K562 (cell line): ENCODE data around the gene COL15A1. TPM values are rescaled to one million over a fixed set of nuclear protein-coding genes. Genes with fewer than 3 reads are reported as not detected.

Experiments used
- ATAC-seq: fragments of 200-7000 bp; cut with Tn5 transposase; 3 replicates; pipeline ENCODE4 v1.9.1; 2020; ENCODE audit warnings: moderate library complexity
- BruUV-seq: library from RNA; stranded (reverse); fragments of 400-500 nt; replicated peaks from 2 replicates; lab custom pipeline; 2021; lab: Mats Ljungman, UMichigan
- CTCF ChIA-PET: fragments of 300-600 bp; formaldehyde crosslinking; extraction: SDS; loops from one replicate; lab custom pipeline; 2021; ENCODE audit warnings: low intra/inter-chr PET ratio; lab: Yijun Ruan, JAX
- POLR2A ChIA-PET: fragments of 300-600, 350-650 bp; sonication (Branson Sonifier 250); formaldehyde crosslinking; extraction: SDS; loops from one replicate; lab custom pipeline; 2021; ENCODE audit warnings: antibody characterized with exemption, inconsistent platforms; lab: Yijun Ruan, JAX
- DNase-seq, 4 experiments: peaks; one replicate each; pipeline versions ENCODE4 v3.0.0 to v3.0.0-alpha.2; 2011 to 2018; ENCODE audit warnings: low spot score in 3 of 4, mixed read lengths in 3 of 4; ENCODE audit errors: extremely low read depth in 1 of 4
- FAIRE-seq: peaks from 2 replicates; lab custom pipeline; 2011; peaks lifted over from hg19 to GRCh38; lab: Jason Lieb, UNC
- H2AFZ ChIP-seq: 2 replicates; pipeline ENCODE4 v1.6.0; 2011; ENCODE audit warnings: low read depth, low read length, control low read depth, inconsistent platforms
- H3K27ac ChIP-seq: fragments of 200-600 bp; 3 replicates; pipeline ENCODE4 v1.8.0; 2011; ENCODE audit warnings: low read depth, mild to moderate bottlenecking, control low read depth, inconsistent platforms, low read length, moderate library complexity, mixed read lengths; ENCODE audit errors: extremely low read depth
- H3K27me3 ChIP-seq, 2 experiments: fragments of 300-600 bp in 1 of 2; 2 replicates in 1 of 2; 3 replicates in 1 of 2; pipeline versions ENCODE4 v1.6.0 to v1.8.0; 2011; ENCODE audit warnings: inconsistent platforms in 2 of 2, low read length in 2 of 2, mild to moderate bottlenecking in 1 of 2, mixed read lengths in 1 of 2, moderate library complexity in 1 of 2; ENCODE audit not compliant: control insufficient read depth in 2 of 2, insufficient read depth in 2 of 2
- H3K36me3 ChIP-seq: fragments of 300-600 bp; 3 replicates; pipeline ENCODE4 v1.8.0; 2011; ENCODE audit warnings: mild to moderate bottlenecking, low read length, inconsistent platforms; ENCODE audit not compliant: control insufficient read depth, insufficient read depth
- H3K4me1 ChIP-seq, 2 experiments: fragments of 200-600 bp in 1 of 2; replicated peaks in 1 of 2; 2 replicates in 1 of 2; 3 replicates in 1 of 2; pipeline versions ENCODE4 v1.5.1 to v1.8.0; 2011; ENCODE audit warnings: inconsistent platforms in 2 of 2, low read length in 2 of 2, mild to moderate bottlenecking in 1 of 2, mixed read lengths in 1 of 2, moderate library complexity in 1 of 2; ENCODE audit not compliant: control insufficient read depth in 2 of 2, insufficient read depth in 2 of 2
- H3K4me2 ChIP-seq: 2 replicates; pipeline ENCODE4 v1.6.1; 2011; ENCODE audit warnings: low read length, control low read depth, inconsistent platforms, mixed read lengths; ENCODE audit not compliant: insufficient read depth
- H3K4me3 ChIP-seq: fragments of 200-600 bp; sonication (generic), shearing (Covaris generic); 2 replicates; pipeline ENCODE4 v1.5.1; 2016; ENCODE audit warnings: control low read depth, inconsistent platforms
- H3K79me2 ChIP-seq: fragments of 200-600 bp; 3 replicates; pipeline ENCODE4 v1.8.0; 2011; ENCODE audit warnings: low read length, inconsistent platforms; ENCODE audit not compliant: control insufficient read depth, insufficient read depth
- H3K9ac ChIP-seq, 2 experiments: 2 replicates each; pipeline versions ENCODE4 v1.6.0 to v1.6.1; 2011; ENCODE audit warnings: low read depth in 2 of 2, low read length in 2 of 2, control low read depth in 1 of 2, inconsistent platforms in 1 of 2, mild to moderate bottlenecking in 1 of 2, mixed read lengths in 1 of 2; ENCODE audit not compliant: insufficient read depth in 1 of 2
- H3K9me1 ChIP-seq: one replicate; pipeline ENCODE4 v1.6.0; 2011; ENCODE audit warnings: inconsistent platforms, mild to moderate bottlenecking, low read length, moderate library complexity; ENCODE audit not compliant: control insufficient read depth, insufficient read depth
- H3K9me3 ChIP-seq: replicated peaks from 2 replicates; pipeline ENCODE4 v1.5.1; 2011; ENCODE audit warnings: low read depth, low read length, inconsistent platforms; ENCODE audit not compliant: control insufficient read depth, insufficient read depth
- H4K20me1 ChIP-seq: replicated peaks from 2 replicates; pipeline ENCODE4 v1.6.1; 2011; ENCODE audit warnings: low read length, inconsistent platforms, mixed read lengths; ENCODE audit not compliant: control insufficient read depth, insufficient read depth
- RFX5 ChIP-seq: IDR thresholded peaks from 2 replicates; pipeline ENCODE4 v1.6.1; 2011; ENCODE audit warnings: low read depth, mild to moderate bottlenecking, improper control_type of control experiment, low read length
- ZNF324 ChIP-seq: fragments of 250-450 bp; sonication (Bioruptor Pico); IDR thresholded peaks from 2 replicates; pipeline ENCODE4 v1.4.0; 2020; ENCODE audit warnings: mild to moderate bottlenecking
- ZNF445 ChIP-seq: fragments of 250-450 bp; sonication (Bioruptor Pico); IDR thresholded peaks from 2 replicates; pipeline ENCODE4 v1.4.0; 2020; ENCODE audit warnings: low read depth, mild to moderate bottlenecking, moderate library complexity
- WGBS: fragments of 100-300 bp; shearing (Covaris generic); methylation state at CpG from one replicate; pipeline ENCODE4 v1.1.6; 2016; ENCODE audit warnings: low coverage, mixed read lengths; ENCODE audit not compliant: insufficient coverage; ENCODE audit errors: missing lambda C conversion rate; 5-methylcytosine and 5-hydroxymethylcytosine counted together
- in situ Hi-C: fragments of 300-500 bp; cut with MboI; formaldehyde crosslinking; loops from 4 replicates; pipeline ENCODE4 v1.15.0; 2018; ENCODE audit warnings: inconsistent platforms, mixed read lengths
- intact Hi-C: fragments of 100-400 bp; cut with micrococcal nuclease; formaldehyde crosslinking; loops from 2 replicates; pipeline ENCODE4 v1.14.2; 2022
- polyA plus RNA-seq, 8 experiments: library from polyadenylated mRNA; depleted of rRNA in 4 of 8; stranded (reverse) in 5 of 8; unstranded in 3 of 8; fragments of >200 nt; fragmentation: Nextera tagmentation in 2 of 8; fragmentation: Illumina TruSeq in 1 of 8; extraction: Ambion mirVana in 2 of 8; extraction: Trizol in 1 of 8; gene quantifications; 2 replicates each; pipeline versions ENCODE4 v1.2.1 to v1.2.3, GENCODE V29; 2011 to 2014; ENCODE audit warnings: inconsistent platforms in 1 of 8, missing spikeins in 1 of 8
- total RNA-seq, 7 experiments: library from RNA; depleted of rRNA in 6 of 7; stranded (reverse); fragments of >200 nt in 6 of 7; fragmentation: Illumina TruSeq in 2 of 7; extraction: Trizol in 2 of 7; gene quantifications; 2 replicates each; pipeline versions ENCODE4 v1.2.1 to v1.2.3, GENCODE V29; 2011 to 2021; ENCODE audit warnings: low replicate concordance in 1 of 7
- TF ChIP-seq, protein P1 (sequence below): fragments of 250-450 bp; sonication (Bioruptor Pico); IDR thresholded peaks from 2 replicates; pipeline ENCODE4 v1.8.0; 2022; ENCODE audit warnings: inconsistent platforms

The COL15A1 gene
- total and polyA plus RNA-seq, 9 of the 15 experiments (the other 6 are each of a cell fraction or from before 2014, with no cell fraction given) = 0.46 to 5.1 (median 2.6) TPM

DNA sequence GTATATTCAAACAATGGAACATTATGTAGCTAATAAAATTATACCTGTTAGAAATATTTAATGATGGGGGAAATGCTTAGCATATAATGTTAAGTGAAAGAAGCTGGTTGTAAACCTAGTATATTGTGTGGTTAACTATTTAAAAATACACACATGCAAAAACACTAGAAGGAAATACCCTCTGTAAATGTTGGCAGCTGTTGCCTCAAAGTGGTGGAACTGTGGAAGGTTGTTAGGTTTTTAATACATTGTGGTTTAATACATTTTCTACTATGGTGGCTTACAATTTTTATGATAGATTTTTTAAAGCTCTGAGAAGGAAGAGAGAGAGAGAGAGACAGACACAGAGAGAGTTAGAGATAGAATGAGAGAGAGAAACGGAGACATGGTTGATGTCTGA is 74.9 kb downstream of the COL15A1 start:
- H3K4me3 ChIP-seq = no peak overlapping the region
- 40% methylated on average over 1 of the region's 1 CpG for WGBS
- ATAC-seq = no peak
- no peak for DNase-seq
- in situ Hi-C loops (loop anchor here (10.0 kb wide), 1 partner anchor 116 kb away; no protein-coding TSS in a partner anchor), intact Hi-C loops (no loop called here)
- H2AFZ ChIP-seq = no peak overlapping the region; the same call in 1 of the 2 replicates
- no peaks in the 10 kb centered on the region for H3K9me1 ChIP-seq
- BruUV-seq = no TSS peak
- POLR2A ChIA-PET = interaction anchor here (1.9 kb wide), 1 partner anchor 8 kb away, joined by 5 read pairs; no protein-coding TSS in a partner anchor
- peak; percentile 66 for FAIRE-seq
- no peak overlapping the region for H3K9ac ChIP-seq
- CTCF ChIA-PET = no interaction called here
- H3K27me3 ChIP-seq = no peaks in the 10 kb centered on the region
- H3K27ac ChIP-seq = no peak overlapping the region
- H4K20me1 ChIP-seq = no peaks in the 10 kb centered on the region
- H3K4me1 ChIP-seq = peaks cover 3 to 17% of the 10 kb centered on the region in 2 experiments; a peak in 4 of 5 replicates
- TF ChIP-seq RFX5 (no peak), ZNF324 (no peak), ZNF445 (CRISPR knock-in tag) (no peak)
- TF ChIP-seq, protein P1, sequence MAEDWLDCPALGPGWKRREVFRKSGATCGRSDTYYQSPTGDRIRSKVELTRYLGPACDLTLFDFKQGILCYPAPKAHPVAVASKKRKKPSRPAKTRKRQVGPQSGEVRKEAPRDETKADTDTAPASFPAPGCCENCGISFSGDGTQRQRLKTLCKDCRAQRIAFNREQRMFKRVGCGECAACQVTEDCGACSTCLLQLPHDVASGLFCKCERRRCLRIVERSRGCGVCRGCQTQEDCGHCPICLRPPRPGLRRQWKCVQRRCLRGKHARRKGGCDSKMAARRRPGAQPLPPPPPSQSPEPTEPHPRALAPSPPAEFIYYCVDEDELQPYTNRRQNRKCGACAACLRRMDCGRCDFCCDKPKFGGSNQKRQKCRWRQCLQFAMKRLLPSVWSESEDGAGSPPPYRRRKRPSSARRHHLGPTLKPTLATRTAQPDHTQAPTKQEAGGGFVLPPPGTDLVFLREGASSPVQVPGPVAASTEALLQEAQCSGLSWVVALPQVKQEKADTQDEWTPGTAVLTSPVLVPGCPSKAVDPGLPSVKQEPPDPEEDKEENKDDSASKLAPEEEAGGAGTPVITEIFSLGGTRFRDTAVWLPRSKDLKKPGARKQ (CRISPR knock-in tag) = no peak
- no peaks in the 10 kb centered on the region for H3K36me3 ChIP-seq
- H3K79me2 ChIP-seq = no peaks in the 10 kb centered on the region
- H3K9me3 ChIP-seq = no peaks in the 10 kb centered on the region
- no peak overlapping the region for H3K4me2 ChIP-seq
